Measurements from ENCODE around the gene TMA7B.

The TMA7B gene

GRCh38 chr22:39925273-39925672, 34.9 kb upstream of the TMA7B start:
- no peak for TF ChIP-seq CTCF (IDR thresholded peaks at IDR 0.05; ENCODE audit: borderline replicate concordance, control extremely low read depth, extremely low read depth, insufficient read depth, missing control alignments)
- in situ Hi-C loops (cut with MboI; ENCODE audit: low sequenced_read_pairs, unreplicated experiment), result no loop called here
- no peak for DNase-seq (ENCODE audit: low spot score)

- TF ChIP-seq CTCF (IDR thresholded peaks at IDR 0.05; ENCODE audit: borderline replicate concordance, control extremely low read depth, extremely low read depth, insufficient read depth, missing control alignments), result no peak
- in situ Hi-C loops (cut with MboI; ENCODE audit: low sequenced_read_pairs, unreplicated experiment), result no loop called here
- DNase-seq (ENCODE audit: low spot score), result no peak
Measured at GRCh38 chr22:39925909-39926679, 34.1 kb upstream of the TMA7B start.

GRCh38 chr22:39926753-39927152, 33.4 kb upstream of the TMA7B start:
- TF ChIP-seq CTCF (IDR thresholded peaks at IDR 0.05; ENCODE audit: borderline replicate concordance, control extremely low read depth, extremely low read depth, insufficient read depth, missing control alignments), result no peak
- in situ Hi-C loops (cut with MboI; ENCODE audit: low sequenced_read_pairs, unreplicated experiment), result no loop called here

GRCh38 chr22:39927544-39927943, 32.7 kb upstream of the TMA7B start:
- in situ Hi-C loops (cut with MboI; ENCODE audit: low sequenced_read_pairs, unreplicated experiment), result no loop called here
- no peak for TF ChIP-seq CTCF (IDR thresholded peaks at IDR 0.05; ENCODE audit: borderline replicate concordance, control extremely low read depth, extremely low read depth, insufficient read depth, missing control alignments)
- no peak for DNase-seq (ENCODE audit: low spot score)

More at GRCh38 chr22:39926753-39927152, 33.4 kb upstream of the TMA7B start:
- DNase-seq (ENCODE audit: low spot score), result no peak

GRCh38 chr22:39928536-39929520, 31.4 kb upstream of the TMA7B start:
- TF ChIP-seq CTCF (IDR thresholded peaks at IDR 0.05; ENCODE audit: borderline replicate concordance, control extremely low read depth, extremely low read depth, insufficient read depth, missing control alignments), result no peak
- in situ Hi-C loops (cut with MboI; ENCODE audit: low sequenced_read_pairs, unreplicated experiment), result no loop called here
- no peak for DNase-seq (ENCODE audit: low spot score)

GRCh38 chr22:39931251-39931650, 28.9 kb upstream of the TMA7B start:
- DNase-seq (ENCODE audit: low spot score), result no peak
- in situ Hi-C loops (cut with MboI; ENCODE audit: low sequenced_read_pairs, unreplicated experiment), result no loop called here
- TF ChIP-seq CTCF (IDR thresholded peaks at IDR 0.05; ENCODE audit: borderline replicate concordance, control extremely low read depth, extremely low read depth, insufficient read depth, missing control alignments), result no peak
